KOPT-K1 (cell line): ENCODE results near the gene HOMER2.
"Not testable (repeated sequence)": the region's sequence is repeated elsewhere in the genome, so short reads cannot be mapped to it uniquely, and the experiment has no call there.

Experiments used
- H3K27ac ChIP-seq: fragments of 200-600 bp; sonication (generic); 2 replicates; pipeline ENCODE4 v1.5.1; 2016; ENCODE audit warnings: antibody characterized with exemption, mild to moderate bottlenecking, low read depth, low read length; ENCODE audit not compliant: poor library complexity, severe bottlenecking
- H3K36me3 ChIP-seq: fragments of 200-600 bp; sonication (generic); 2 replicates; pipeline ENCODE4 v1.5.1; 2017; ENCODE audit warnings: antibody characterized with exemption, mild to moderate bottlenecking, low read length, moderate library complexity; ENCODE audit not compliant: insufficient read depth
- H3K9me3 ChIP-seq: fragments of 200-600 bp; sonication (generic); 2 replicates; pipeline ENCODE4 v1.5.1; 2017; ENCODE audit warnings: antibody characterized with exemption, low read length, mild to moderate bottlenecking; ENCODE audit not compliant: insufficient read depth, poor library complexity, severe bottlenecking

Gene HOMER2

DNA sequence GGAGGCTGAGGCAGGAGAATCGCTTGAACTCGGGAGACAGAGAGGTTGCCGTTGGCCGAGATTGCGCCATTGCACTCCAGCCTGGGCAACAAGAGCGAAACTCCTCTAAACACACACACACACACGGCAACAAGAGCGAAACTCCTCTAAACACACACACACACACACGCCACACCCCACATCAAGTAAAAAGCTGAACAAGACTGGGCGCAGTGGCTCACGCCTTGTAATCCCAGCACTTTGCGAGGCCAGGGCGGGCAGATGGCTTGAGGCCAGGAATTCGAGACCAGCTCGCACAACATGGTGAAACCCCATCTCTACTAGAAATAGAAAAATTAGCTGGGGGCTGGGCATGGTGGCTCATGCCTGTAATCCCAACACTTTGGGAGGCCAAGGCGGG, 49.0 kb downstream of the HOMER2 start:
- H3K27ac ChIP-seq = no peak overlapping the region

DNA sequence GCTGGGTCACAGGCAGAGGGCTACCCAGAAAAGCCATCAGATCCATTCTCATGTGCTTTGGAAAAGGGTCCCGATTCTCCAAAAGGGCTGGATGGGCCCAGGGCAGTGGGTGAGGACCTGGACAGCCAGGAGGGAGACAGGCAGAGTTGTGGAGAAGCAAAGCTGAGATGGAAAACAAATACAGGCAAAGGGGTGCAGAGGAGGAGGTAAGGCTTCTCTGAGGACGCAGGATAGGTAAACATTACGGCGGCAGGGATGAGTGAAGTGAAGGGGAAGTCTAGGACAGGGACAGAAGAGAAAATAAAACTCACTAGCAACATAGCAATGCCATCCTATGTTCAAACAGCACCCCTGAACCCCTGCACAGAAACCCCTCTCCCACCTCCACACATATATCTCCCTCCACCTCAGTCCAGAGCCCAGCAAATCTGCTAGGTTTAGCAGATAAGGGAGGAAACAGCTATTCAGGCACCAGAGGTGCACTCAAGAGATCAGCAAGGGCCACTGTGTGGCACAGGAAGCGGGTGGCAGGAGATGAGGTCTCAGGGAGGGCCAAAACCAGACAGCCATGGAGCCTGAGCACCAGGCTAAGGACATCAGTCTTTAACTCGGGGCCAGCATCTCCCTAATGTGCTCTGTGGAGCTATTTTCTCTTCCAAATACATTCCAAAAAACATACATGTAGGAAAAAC, 51.3 kb downstream of the HOMER2 start:
- Histone ChIP-seq H3K27ac (no peak overlapping the region), H3K36me3 (no peaks in the 10 kb centered on the region), H3K9me3 (no peaks in the 10 kb centered on the region)

More for the DNA sequence above, 49.0 kb downstream of the HOMER2 start:
- Histone ChIP-seq H3K36me3 (no peaks in the 10 kb centered on the region), H3K9me3 (peaks cover 4% of the 10 kb centered on the region)

DNA sequence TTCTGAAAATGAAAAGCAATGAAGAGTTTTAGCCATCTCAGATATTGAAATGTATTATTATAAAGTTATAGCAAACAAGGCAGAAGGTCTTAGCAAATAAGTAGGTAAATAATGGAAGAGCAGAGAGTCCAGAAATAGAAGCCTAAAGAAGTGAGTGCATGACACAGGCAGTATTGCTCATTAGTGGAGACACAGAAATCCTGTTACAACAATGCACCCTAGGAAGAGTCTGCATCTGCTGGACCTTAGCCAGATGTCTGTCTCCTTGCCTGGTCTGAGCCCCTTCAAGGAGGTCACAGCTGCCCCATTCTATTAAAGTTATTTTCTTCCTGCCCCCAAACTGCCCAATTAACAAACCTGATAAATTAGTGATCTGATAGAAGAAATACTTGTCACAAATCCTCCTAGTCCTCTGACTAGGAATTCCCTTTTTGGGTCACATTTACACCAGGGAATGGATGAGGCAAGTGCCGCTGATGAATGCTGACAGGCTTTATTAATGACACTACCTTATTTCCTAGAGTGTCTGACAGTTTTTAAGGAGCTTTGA, 51.9 kb downstream of the HOMER2 start:
- no peaks in the 10 kb centered on the region for H3K9me3 ChIP-seq
- no peaks in the 10 kb centered on the region for H3K36me3 ChIP-seq
- no peak overlapping the region for H3K27ac ChIP-seq

DNA sequence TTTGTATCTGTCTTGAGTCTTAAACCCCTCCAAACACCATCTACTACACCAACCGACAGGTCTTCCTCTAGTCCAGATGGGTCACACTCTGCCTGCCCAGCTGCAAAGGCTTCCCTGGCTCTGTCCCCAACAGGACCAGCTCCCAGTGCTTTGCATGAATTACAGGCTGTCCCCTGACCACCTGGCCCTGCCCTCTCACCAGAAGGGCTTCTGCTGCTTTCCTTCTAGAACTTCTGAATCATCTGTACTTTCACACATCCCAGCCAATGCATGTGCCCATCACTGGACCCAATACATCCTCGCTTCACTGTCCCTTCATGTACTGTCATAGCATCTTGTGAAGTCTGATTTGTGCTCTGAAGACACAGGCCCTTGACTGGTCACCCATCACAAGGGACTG, 53.6 kb downstream of the HOMER2 start:
- no peaks in the 10 kb centered on the region for H3K36me3 ChIP-seq
- H3K27ac ChIP-seq = no peak overlapping the region
- no peaks in the 10 kb centered on the region for H3K9me3 ChIP-seq

DNA sequence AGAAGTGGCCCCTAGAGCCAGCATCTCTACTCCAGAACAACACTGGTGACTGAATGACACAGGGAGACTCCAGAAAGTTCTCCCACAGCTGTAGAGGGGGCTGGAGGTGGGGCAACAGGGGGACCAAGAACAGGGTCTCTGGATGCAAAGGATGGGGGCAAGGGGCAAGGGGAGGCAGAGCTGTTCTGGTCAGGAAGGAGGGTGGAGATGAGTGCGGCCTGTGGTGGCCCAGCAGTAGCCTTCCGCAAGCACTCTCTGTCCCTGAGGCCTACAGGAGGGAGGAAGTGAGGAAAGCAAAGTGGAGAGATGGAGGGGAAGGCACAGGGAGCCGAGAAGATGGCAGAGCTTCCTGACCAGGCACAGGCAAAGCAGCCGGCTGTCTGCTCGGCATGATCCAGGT, 56.5 kb downstream of the HOMER2 start:
- H3K27ac ChIP-seq = no peak overlapping the region
- H3K36me3 ChIP-seq = no peaks in the 10 kb centered on the region
- H3K9me3 ChIP-seq = no peaks in the 10 kb centered on the region

DNA sequence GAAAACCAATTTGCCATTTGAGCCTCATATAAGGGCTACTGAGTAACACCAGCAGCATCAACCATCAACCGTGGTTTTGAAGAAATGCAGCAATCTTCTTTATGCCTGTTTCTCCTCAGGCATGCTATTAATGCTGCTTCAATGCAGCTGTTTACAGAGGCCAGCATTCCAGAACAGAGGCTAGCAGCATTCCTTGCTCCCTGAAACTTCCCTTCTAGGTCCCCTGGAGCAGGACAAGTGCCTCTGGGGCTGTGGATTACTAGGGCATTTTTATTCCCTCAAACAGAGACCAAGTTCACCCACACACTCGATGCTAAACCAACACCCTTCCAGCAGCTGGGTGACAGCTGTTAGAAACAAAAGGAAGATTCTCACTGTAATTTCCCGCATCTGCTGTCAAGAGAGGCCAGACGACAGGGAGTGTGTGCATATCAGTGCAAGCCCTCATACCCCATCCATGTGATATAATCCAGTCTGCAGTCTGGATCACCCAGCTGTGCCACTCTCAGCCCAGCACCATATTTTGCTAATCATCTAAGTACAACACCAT, 57.5 kb downstream of the HOMER2 start:
- H3K36me3 ChIP-seq = no peaks in the 10 kb centered on the region
- H3K9me3 ChIP-seq = no peaks in the 10 kb centered on the region
- no peak overlapping the region for H3K27ac ChIP-seq

DNA sequence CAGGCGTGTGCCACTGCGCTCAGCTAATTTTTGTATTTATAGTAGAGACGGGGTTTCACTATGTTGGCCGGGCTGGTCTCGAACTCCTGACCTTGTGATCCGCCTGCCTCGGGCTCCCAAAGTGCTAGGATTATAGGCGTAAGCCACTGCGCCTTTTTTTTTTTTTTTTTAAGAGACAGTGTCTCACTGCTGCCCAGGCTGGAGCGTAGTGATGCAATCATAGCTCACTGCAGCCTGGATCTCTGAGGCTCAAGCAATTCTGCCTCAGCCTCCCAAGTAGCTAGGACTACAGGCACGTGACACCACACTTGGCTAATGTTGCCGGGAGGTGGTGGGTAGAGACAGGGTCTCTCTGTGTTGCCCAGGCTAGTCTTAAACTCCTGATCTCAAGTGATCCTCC, 59.0 kb downstream of the HOMER2 start:
- not testable (repeated sequence) for H3K27ac ChIP-seq, H3K9me3 ChIP-seq, H3K36me3 ChIP-seq

DNA sequence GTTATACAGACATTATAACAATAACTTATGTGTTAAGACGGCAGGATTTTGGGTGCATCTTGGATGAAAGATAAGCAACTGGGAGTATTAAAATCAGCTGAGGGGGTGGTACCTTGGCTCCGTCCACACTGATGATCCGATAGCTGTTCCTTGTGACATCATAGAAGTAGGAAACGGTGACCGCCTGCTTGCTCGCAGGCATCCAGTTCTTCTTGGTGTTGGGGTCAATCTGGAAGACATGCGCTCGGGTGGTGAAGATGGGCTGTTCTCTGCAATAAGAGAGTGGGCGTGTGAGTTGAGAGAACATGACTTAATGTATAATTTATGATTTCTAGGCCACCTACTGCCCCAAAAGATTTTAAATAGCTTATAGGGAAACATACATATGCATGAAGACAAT, 59.9 kb downstream of the HOMER2 start:
- H3K36me3 ChIP-seq = no peaks in the 10 kb centered on the region

DNA sequence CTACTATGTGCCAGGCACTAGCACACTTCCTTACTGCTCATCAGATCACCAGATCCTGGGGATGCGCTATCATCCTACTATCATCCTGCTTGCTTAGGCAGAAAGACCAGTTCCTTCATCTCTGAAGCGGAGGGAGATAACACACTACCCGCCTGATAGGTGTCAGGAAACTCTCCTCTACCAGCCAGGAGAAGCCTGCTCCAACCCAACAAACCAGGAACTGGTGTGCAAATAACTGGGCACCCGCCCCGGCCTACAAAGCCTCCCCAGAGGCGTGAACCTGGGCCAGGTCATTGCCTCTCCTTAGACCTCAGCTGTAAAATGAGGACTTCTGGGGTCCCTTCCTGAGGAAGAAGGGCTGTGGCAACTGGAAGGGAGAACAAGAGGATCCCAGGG, 61.5 kb downstream of the HOMER2 start:
- H3K9me3 ChIP-seq = no peaks in the 10 kb centered on the region
- no peak overlapping the region for H3K27ac ChIP-seq
- no peaks in the 10 kb centered on the region for H3K36me3 ChIP-seq

More for the DNA sequence above, 59.9 kb downstream of the HOMER2 start:
- H3K9me3 ChIP-seq = no peaks in the 10 kb centered on the region
- no peak overlapping the region for H3K27ac ChIP-seq

DNA sequence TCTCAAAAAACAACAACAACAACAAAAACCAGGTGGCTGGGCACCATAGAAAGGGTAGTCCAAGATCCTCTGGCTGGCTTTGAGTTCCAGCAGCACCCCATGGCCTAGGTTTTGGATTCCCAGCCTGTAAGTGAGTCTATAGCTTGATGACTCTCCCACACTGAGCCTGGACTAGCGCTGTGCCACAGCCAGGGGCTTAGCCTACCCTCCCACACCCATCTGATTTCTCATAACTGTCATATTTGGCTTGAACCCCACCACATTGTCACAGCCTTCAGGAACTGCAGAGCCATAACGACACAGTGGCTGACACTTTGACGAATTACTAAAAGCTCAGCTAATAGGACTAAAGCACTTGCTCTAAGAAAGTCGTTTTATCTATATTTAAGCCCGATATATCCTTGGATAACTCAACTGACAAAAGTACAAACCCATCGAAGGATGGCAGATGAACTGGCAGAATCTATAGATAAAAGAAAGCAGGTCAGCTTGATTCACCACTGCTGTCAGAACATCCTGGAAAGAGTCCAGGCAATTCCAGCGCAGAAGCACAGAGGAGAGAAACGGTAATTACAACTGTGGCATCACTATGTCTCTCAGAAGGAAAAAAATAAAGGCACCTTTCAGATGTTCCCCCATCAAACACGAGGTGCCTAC, 62.1 kb downstream of the HOMER2 start:
- H3K27ac ChIP-seq = no peak overlapping the region
- H3K9me3 ChIP-seq = no peaks in the 10 kb centered on the region
- no peaks in the 10 kb centered on the region for H3K36me3 ChIP-seq

DNA sequence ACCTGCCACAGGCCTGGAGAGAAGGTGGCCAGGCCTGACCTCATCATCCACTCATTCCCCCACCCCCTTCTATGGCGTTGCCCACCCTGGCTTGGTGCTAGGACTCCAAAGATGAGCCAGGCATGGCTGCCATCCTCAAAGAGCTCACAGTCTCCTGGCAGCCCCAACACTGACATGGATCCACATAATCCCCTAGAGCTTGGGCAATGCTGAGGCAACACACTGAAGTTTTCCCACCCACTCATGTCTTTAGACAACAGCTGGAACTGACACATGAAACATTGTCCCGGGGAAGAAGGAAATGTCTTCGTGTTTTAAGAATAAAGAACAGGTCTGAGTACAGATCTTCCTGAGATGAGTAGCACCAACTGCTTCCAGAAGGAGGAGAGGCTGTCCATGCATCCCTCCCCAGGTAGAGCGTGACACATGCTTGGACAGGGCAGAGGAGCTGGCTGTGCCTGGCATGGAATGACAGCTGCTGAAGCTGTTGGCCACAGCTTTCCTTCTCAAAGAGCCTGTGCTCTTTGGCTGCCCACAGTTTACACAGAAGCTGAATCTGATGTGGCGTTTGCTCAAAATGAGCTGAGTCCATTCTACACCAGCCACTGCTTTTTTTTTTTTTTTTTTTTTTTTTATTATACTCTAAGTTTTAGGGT, 70.1 kb downstream of the HOMER2 start:
- Histone ChIP-seq H3K27ac (no peak overlapping the region), H3K9me3 (no peaks in the 10 kb centered on the region), H3K36me3 (no peaks in the 10 kb centered on the region)

DNA sequence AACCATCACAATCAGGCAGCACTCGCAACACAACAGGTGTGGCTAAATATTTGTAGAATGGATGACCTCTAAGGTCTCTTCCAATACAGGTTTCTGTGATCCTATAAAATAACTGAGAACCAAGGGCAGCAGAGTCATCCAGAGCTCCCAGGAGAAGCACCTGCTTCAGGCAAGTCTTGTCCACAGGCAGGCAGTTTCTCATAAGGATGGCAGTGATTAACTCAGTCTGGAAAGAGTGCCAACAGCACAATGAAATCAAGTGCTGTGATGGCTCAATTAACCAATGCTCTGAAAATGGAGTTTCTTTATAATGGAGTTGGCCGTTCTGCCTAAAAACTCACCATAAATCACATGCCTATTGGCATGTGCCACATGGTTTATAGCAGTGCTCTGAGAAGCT, 70.8 kb downstream of the HOMER2 start:
- no peaks in the 10 kb centered on the region for H3K36me3 ChIP-seq
- no peak overlapping the region for H3K27ac ChIP-seq
- H3K9me3 ChIP-seq = no peaks in the 10 kb centered on the region

DNA sequence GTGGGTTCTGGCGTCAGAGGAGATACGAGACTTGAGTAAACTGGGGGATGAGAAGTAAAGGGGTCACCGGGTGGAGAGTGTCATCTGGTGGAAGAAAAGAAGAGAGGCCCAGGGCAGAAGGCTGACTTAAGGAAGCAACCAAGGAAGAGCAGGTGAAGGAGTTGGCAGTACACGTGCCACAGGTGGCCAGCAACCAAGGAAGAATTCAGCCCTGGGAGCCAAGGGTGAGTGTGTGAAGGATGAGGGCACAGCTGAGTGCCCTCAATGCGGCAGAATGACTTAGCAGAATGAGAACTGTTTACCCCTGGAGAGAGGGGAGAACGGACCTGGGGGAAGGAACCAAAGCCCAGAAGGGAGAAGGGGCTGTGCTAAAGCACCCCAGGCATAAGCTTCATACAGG, 71.8 kb downstream of the HOMER2 start:
- Histone ChIP-seq H3K9me3 (no peaks in the 10 kb centered on the region), H3K36me3 (no peaks in the 10 kb centered on the region), H3K27ac (no peak overlapping the region)

DNA sequence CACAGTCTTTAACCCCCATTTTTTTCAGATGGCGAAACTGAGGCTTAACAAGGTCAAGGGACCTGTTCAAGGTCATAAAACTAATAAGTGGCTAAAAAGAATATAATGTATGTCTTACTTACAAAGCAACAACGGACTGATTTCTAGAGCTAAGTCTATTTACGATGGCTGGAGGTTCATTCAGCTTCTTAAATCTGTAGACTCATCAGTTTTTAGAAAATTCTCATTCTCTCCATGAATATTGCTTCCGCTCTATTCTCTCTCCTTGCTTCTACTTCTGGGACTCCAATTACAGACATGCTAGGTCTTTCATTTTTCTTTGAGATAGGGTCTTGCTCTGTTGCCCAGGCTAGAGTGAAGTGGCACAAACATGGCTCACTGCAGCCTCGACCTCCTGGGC, 74.2 kb downstream of the HOMER2 start:
- Histone ChIP-seq H3K9me3 (no peaks in the 10 kb centered on the region), H3K36me3 (no peaks in the 10 kb centered on the region), H3K27ac (no peak overlapping the region)

DNA sequence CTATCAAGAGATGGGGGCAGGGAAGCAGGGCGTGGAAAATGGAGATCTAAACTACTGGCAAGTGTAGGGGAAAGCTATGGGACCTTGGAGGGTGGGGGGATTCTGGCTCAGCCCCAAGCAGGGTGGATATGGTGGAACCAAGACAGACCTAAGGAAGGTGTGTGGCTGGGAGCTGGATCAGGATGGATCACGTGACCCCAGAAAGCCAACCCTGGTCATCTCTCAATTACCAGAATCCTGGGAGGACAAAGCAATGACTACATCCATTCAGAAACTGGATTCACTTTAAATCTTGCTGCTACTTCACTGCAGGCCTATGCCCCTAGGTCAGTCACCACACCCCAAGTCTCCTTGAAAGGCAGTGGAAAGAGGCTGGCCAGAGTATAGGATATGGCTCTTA, 74.7 kb downstream of the HOMER2 start:
- Histone ChIP-seq H3K27ac (no peak overlapping the region), H3K9me3 (no peaks in the 10 kb centered on the region), H3K36me3 (no peaks in the 10 kb centered on the region)
